DOHH2 (cell line): Measurements from ENCODE around the gene PIK3AP1.

Source experiments
- H3F3A ChIP-seq: fragments of 200-600 bp; sonication (generic), shearing (Covaris generic); 2 replicates; pipeline ENCODE4 v1.6.0; 2016; ENCODE audit warnings: antibody characterized with exemption, mild to moderate bottlenecking; ENCODE audit not compliant: control insufficient read depth, insufficient read depth
- H3K27ac ChIP-seq: fragments of 200-600 bp; sonication (generic); 2 replicates; pipeline ENCODE4 v1.5.1; 2014; ENCODE audit warnings: low read depth, mild to moderate bottlenecking, low read length, moderate library complexity
- H3K27me3 ChIP-seq: fragments of 200-600 bp; sonication (generic); 2 replicates; pipeline ENCODE4 v1.6.1; 2014; ENCODE audit warnings: mild to moderate bottlenecking, low read length, mixed read lengths; ENCODE audit not compliant: control insufficient read depth
- H3K36me3 ChIP-seq: fragments of 200-600 bp; sonication (generic); 2 replicates; pipeline ENCODE4 v1.6.1; 2014; ENCODE audit warnings: mild to moderate bottlenecking, low read length, moderate library complexity, mixed read lengths; ENCODE audit not compliant: control insufficient read depth
- H3K4me1 ChIP-seq: fragments of 200-600 bp; sonication (generic); 2 replicates; pipeline ENCODE4 v1.6.1; 2014; ENCODE audit warnings: mild to moderate bottlenecking, low read length, mixed read lengths; ENCODE audit not compliant: control insufficient read depth
- H3K4me2 ChIP-seq: fragments of 200-600 bp; sonication (generic); 2 replicates; pipeline ENCODE4 v1.6.0; 2014; ENCODE audit warnings: mild to moderate bottlenecking, low read length, moderate library complexity
- H3K4me3 ChIP-seq: fragments of 200-600 bp; sonication (generic); 2 replicates; pipeline ENCODE4 v1.5.1; 2014; ENCODE audit warnings: mild to moderate bottlenecking, low read length, mixed read lengths
- H3K79me2 ChIP-seq: fragments of 200-600 bp; sonication (generic); 2 replicates; pipeline ENCODE4 v1.6.1; 2014; ENCODE audit warnings: mild to moderate bottlenecking, low read length, mixed read lengths; ENCODE audit not compliant: control insufficient read depth
- H3K9me2 ChIP-seq: fragments of 200-600 bp; sonication (generic); replicated peaks from 2 replicates; pipeline ENCODE4 v1.6.1; 2014; ENCODE audit warnings: mild to moderate bottlenecking, low read length, mixed read lengths; ENCODE audit not compliant: control insufficient read depth
- H3K9me3 ChIP-seq: fragments of 200-600 bp; sonication (generic); 2 replicates; pipeline ENCODE4 v1.6.1; 2014; ENCODE audit warnings: antibody characterized with exemption, low read length, mixed read lengths; ENCODE audit not compliant: control insufficient read depth, insufficient read depth
- H4K20me1 ChIP-seq: fragments of 200-600 bp; sonication (generic); 2 replicates; pipeline ENCODE4 v1.6.0; 2014; ENCODE audit warnings: low read depth, mild to moderate bottlenecking, antibody characterized with exemption, low read length, moderate library complexity; ENCODE audit not compliant: control insufficient read depth, insufficient read depth
- EZH2phosphoT487 ChIP-seq: fragments of 200-600 bp; sonication (generic); IDR thresholded peaks from 2 replicates; pipeline ENCODE4 v1.6.1; 2017; ENCODE audit warnings: borderline replicate concordance, mild to moderate bottlenecking, antibody characterized with exemption, low read length, moderate library complexity, mixed read lengths
- TF ChIP-seq, protein P1 (sequence below): fragments of 200-600 bp; sonication (generic); IDR thresholded peaks from one replicate; pipeline ENCODE4 v1.5.1; 2014; ENCODE audit warnings: antibody characterized with exemption, mild to moderate bottlenecking, low read depth, low read length; ENCODE audit not compliant: poor library complexity, severe bottlenecking

The PIK3AP1 gene

DNA sequence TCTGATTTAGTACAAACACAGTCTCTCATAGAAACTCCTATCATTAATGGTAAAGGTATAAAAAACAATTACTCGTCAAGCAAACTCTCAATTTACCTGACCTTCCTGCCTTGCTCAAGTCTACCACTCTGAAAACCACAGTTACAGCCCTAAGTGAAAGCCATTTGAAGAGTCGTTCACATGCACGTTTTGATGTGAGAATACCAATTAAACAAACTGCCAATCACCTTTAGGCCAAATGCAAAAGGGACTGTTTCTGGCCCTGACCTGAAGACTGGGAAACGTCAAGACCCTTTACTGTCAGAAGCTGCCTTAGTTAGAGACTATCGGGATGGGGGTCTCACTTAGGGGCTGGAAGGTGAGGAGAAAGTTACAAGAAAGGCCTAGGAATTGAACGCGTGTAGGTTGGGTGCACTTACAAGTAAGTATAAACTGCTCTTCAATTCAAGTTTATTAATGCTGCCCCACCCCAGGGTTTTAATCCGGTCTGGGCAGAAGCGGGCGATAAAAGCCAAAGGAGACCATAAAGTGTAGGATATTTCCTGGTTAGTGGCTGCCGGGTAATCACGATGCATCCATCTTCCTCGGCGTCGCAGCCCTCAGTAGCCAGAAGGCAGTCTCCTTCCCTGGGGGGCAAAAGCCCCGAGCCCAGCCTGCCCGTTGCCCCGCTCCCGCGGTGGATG is 134.4 kb downstream of the PIK3AP1 start:
- H3K9me3 ChIP-seq, result no peaks in the 10 kb centered on the region
- no peaks in the 10 kb centered on the region for H3K9me2 ChIP-seq
- H3K27ac ChIP-seq, result peak overlapping the region; percentile 83
- H3F3A ChIP-seq, result peaks cover 25% of the 10 kb centered on the region
- peak overlapping the region; percentile 97 for H3K4me2 ChIP-seq
- H3K36me3 ChIP-seq, result peaks cover 25% of the 10 kb centered on the region
- peaks cover 11% of the 10 kb centered on the region for H4K20me1 ChIP-seq
- peaks cover 63% of the 10 kb centered on the region for H3K79me2 ChIP-seq
- no peaks in the 10 kb centered on the region for H3K27me3 ChIP-seq
- TF ChIP-seq, protein P1, sequence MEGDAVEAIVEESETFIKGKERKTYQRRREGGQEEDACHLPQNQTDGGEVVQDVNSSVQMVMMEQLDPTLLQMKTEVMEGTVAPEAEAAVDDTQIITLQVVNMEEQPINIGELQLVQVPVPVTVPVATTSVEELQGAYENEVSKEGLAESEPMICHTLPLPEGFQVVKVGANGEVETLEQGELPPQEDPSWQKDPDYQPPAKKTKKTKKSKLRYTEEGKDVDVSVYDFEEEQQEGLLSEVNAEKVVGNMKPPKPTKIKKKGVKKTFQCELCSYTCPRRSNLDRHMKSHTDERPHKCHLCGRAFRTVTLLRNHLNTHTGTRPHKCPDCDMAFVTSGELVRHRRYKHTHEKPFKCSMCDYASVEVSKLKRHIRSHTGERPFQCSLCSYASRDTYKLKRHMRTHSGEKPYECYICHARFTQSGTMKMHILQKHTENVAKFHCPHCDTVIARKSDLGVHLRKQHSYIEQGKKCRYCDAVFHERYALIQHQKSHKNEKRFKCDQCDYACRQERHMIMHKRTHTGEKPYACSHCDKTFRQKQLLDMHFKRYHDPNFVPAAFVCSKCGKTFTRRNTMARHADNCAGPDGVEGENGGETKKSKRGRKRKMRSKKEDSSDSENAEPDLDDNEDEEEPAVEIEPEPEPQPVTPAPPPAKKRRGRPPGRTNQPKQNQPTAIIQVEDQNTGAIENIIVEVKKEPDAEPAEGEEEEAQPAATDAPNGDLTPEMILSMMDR, result no peak
- no peak for TF ChIP-seq EZH2phosphoT487
- peaks cover 60% of the 10 kb centered on the region for H3K4me1 ChIP-seq
- peak overlapping the region; percentile 93 for H3K4me3 ChIP-seq

DNA sequence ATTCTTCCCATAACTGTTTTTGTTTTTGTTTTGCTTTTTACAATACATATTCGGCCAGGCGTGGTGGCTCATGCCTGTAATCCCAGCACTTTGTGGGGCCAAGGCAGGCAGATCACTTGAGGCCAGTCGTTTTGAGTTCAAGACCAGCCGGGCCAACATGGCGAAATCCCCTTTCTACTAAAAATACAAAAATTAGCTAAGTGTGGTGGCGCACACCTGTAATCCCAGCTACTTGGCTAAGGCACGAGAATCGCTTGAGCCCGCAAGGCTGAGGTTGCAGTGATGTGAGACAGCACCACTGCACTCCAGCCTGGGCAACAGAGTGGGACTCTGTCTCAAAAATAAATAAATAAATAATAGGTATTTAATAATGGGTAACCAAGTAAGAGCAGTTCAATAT is 135.8 kb downstream of the PIK3AP1 start:
- Histone ChIP-seq H3K9me3 (no peaks in the 10 kb centered on the region), H3K4me3 (peak overlapping the region; percentile 10; the same call in 1 of the 2 replicates), H3K27ac (no peak overlapping the region), H3K27me3 (no peaks in the 10 kb centered on the region), H3K79me2 (peaks cover 77% of the 10 kb centered on the region), H3K4me2 (peak overlapping the region; percentile 97), H3K9me2 (no peaks in the 10 kb centered on the region), H3K4me1 (peaks cover 60% of the 10 kb centered on the region), H3F3A (peaks cover 18% of the 10 kb centered on the region), H3K36me3 (peaks cover 25% of the 10 kb centered on the region), H4K20me1 (peaks cover 15% of the 10 kb centered on the region)
- no peak for TF ChIP-seq EZH2phosphoT487
- TF ChIP-seq, protein P1, result no peak

DNA sequence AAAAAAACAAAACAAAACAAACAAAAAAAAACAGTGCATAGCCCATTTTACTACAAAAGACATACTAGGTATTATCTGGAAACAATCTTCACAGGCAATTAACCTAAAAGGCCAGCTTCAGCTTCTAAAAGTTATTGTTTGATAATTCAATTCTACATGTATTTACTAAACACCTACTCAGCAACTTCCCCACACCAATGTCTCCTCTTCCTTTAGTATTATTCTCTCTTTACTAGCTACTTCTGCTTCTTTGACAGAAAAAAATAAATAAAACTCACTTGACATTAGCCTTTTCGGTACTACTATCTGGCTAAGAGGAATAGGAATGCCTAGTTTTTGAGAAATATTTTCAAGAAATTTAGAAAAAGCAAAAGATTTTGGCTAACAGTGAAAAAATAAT is 136.3 kb downstream of the PIK3AP1 start:
- Histone ChIP-seq H3K27ac (no peak overlapping the region), H4K20me1 (peaks cover 15% of the 10 kb centered on the region), H3K4me3 (peak overlapping the region; percentile 10; the same call in 1 of the 2 replicates), H3K79me2 (peaks cover 81% of the 10 kb centered on the region), H3K27me3 (no peaks in the 10 kb centered on the region), H3K4me1 (peaks cover 56% of the 10 kb centered on the region), H3K4me2 (peak overlapping the region; percentile 97), H3K9me2 (no peaks in the 10 kb centered on the region), H3K36me3 (peaks cover 25% of the 10 kb centered on the region), H3F3A (peaks cover 13% of the 10 kb centered on the region), H3K9me3 (no peaks in the 10 kb centered on the region)
- no peak for TF ChIP-seq EZH2phosphoT487
- TF ChIP-seq, protein P1, result no peak
